MM.1S (cell line): ENCODE results near the gene KLHL3.

Experiments
- DNase-seq: peaks from one replicate; pipeline ENCODE4 v3.0.0-alpha.2; 2015
- H2AFZ ChIP-seq: fragments of 300-600 bp; sonication (generic); 2 replicates; pipeline ENCODE4 v1.6.0; 2016; ENCODE audit warnings: antibody characterized with exemption, low read length
- H3F3A ChIP-seq: fragments of 300-600 bp; sonication (generic); 2 replicates; pipeline ENCODE4 v1.6.1; 2016; ENCODE audit warnings: mild to moderate bottlenecking, antibody characterized with exemption, low read length, moderate library complexity, mixed read lengths; ENCODE audit not compliant: insufficient read depth
- H3K27ac ChIP-seq: fragments of 300-600 bp; sonication (generic); 2 replicates; pipeline ENCODE4 v1.5.1; 2016; ENCODE audit warnings: mild to moderate bottlenecking, low read length
- H3K27me3 ChIP-seq: fragments of 300-600 bp; sonication (generic); replicated peaks from 2 replicates; pipeline ENCODE4 v1.6.0; 2016; ENCODE audit warnings: low read length; ENCODE audit not compliant: insufficient read depth
- H3K36me3 ChIP-seq: fragments of 300-600 bp; sonication (generic); replicated peaks from 2 replicates; pipeline ENCODE4 v1.6.1; 2016; ENCODE audit warnings: mild to moderate bottlenecking, low read length, mixed read lengths; ENCODE audit not compliant: insufficient read depth
- H3K4me1 ChIP-seq: fragments of 300-600 bp; sonication (generic); 2 replicates; pipeline ENCODE4 v1.6.1; 2016; ENCODE audit warnings: low read length, mixed read lengths
- H3K4me2 ChIP-seq: fragments of 300-600 bp; sonication (generic); 2 replicates; pipeline ENCODE4 v1.6.0; 2016; ENCODE audit warnings: low read depth, low read length
- H3K4me3 ChIP-seq: fragments of 300-600 bp; sonication (generic); 2 replicates; pipeline ENCODE4 v1.5.1; 2016; ENCODE audit warnings: low read length, mixed read lengths
- H3K79me2 ChIP-seq: fragments of 300-600 bp; sonication (generic); 2 replicates; pipeline ENCODE4 v1.6.1; 2016; ENCODE audit warnings: mixed run types, low read length, mixed read lengths
- H3K9ac ChIP-seq: fragments of 300-600 bp; sonication (generic); 2 replicates; pipeline ENCODE4 v1.6.1; 2016; ENCODE audit warnings: low read length, mixed read lengths
- H3K9me2 ChIP-seq: fragments of 300-600 bp; sonication (generic); replicated peaks from 2 replicates; pipeline ENCODE4 v1.6.1; 2016; ENCODE audit warnings: mild to moderate bottlenecking, low read length, mixed read lengths; ENCODE audit not compliant: insufficient read depth
- H3K9me3 ChIP-seq: fragments of 300-600 bp; sonication (generic); replicated peaks from 2 replicates; pipeline ENCODE4 v1.6.1; 2016; ENCODE audit warnings: mild to moderate bottlenecking, low read length, mixed read lengths; ENCODE audit not compliant: insufficient read depth
- H4K20me1 ChIP-seq: fragments of 300-600 bp; sonication (generic); 2 replicates; pipeline ENCODE4 v1.6.1; 2016; ENCODE audit warnings: mild to moderate bottlenecking, low read length, moderate library complexity, mixed read lengths; ENCODE audit not compliant: insufficient read depth
- EZH2 ChIP-seq: fragments of 300-600 bp; sonication (generic); optimal IDR thresholded peaks from 2 replicates; pipeline ENCODE3; 2017; ENCODE audit warnings: low read depth, mild to moderate bottlenecking, antibody characterized with exemption, low read length, mixed read lengths
- EZH2phosphoT487 ChIP-seq: fragments of 300-600 bp; sonication (generic); IDR thresholded peaks from 2 replicates; pipeline ENCODE4 v1.6.1; 2018; ENCODE audit warnings: antibody characterized with exemption, low read length
- TF ChIP-seq, protein P1 (sequence below): fragments of 300-600 bp; sonication (generic); IDR thresholded peaks from 2 replicates; pipeline ENCODE4 v1.5.1; 2016; ENCODE audit warnings: antibody characterized with exemption, low read length, mixed read lengths

The KLHL3 gene

DNA sequence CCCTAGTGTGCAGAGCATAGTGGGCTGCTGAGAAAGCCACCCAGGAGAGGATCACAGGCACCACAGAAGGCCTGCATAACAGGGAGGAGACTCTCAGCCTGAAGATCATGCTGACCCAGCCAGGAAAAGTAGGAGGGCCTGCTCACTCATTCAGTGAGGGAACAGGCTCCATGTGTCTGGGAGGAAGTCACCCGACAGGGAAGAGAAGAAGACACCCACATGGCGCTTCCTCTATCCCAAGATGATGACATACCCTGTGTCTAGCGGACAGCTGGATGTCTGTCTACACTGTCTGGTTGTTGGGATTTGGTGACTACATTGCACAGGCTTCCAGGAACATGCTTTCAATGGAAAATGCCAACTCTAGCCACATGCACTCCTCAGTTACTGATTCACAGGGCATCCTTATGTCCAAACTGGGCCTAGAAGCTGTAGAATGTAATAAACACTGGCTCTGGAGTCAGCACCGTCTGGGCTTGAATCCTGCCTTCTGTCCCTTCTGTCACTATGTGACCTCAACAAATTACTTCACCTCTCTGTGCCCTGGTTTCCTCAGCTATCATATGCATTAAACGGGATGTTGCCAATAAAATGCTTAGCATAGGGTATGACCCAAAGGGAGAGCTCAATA, 47.6 kb downstream of the KLHL3 start:
- no peak overlapping the region for H3K9ac ChIP-seq
- H4K20me1 ChIP-seq, result no peaks in the 10 kb centered on the region
- H3K4me1 ChIP-seq, result 0 out of 2 replicates have a peak, but pooled peaks cover 8% of the 10 kb centered on the region
- H3F3A ChIP-seq, result no peaks in the 10 kb centered on the region
- no peak for DNase-seq
- no peaks in the 10 kb centered on the region for H3K36me3 ChIP-seq
- no peaks in the 10 kb centered on the region for H3K9me3 ChIP-seq
- no peak overlapping the region for H3K4me3 ChIP-seq
- TF ChIP-seq, protein P1, sequence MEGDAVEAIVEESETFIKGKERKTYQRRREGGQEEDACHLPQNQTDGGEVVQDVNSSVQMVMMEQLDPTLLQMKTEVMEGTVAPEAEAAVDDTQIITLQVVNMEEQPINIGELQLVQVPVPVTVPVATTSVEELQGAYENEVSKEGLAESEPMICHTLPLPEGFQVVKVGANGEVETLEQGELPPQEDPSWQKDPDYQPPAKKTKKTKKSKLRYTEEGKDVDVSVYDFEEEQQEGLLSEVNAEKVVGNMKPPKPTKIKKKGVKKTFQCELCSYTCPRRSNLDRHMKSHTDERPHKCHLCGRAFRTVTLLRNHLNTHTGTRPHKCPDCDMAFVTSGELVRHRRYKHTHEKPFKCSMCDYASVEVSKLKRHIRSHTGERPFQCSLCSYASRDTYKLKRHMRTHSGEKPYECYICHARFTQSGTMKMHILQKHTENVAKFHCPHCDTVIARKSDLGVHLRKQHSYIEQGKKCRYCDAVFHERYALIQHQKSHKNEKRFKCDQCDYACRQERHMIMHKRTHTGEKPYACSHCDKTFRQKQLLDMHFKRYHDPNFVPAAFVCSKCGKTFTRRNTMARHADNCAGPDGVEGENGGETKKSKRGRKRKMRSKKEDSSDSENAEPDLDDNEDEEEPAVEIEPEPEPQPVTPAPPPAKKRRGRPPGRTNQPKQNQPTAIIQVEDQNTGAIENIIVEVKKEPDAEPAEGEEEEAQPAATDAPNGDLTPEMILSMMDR, result no peak
- TF ChIP-seq EZH2phosphoT487, result no peak
- no peaks in the 10 kb centered on the region for H3K79me2 ChIP-seq
- no peak overlapping the region for H3K4me2 ChIP-seq
- no peak overlapping the region for H2AFZ ChIP-seq
- H3K27ac ChIP-seq, result no peak overlapping the region
- no peaks in the 10 kb centered on the region for H3K27me3 ChIP-seq
- H3K9me2 ChIP-seq, result no peaks in the 10 kb centered on the region

DNA sequence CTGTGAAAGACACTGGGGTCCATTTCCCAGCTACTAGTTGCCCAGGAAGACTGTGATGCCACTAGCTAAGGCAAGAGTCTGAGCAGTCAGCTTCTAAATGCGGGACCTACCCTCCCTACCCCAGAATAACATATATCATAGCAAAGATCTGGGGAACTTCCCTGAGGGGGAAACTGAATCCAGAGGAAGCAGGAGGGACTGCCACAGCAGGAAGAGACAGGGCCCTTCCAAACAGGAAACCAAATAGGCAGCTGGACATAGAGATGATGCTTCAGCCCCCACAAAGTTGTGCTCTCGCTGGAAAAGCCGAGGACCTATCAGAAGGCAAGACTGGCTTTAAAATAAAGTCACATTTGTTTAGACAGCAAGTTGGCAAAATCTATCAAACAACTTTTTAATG, 51.1 kb downstream of the KLHL3 start:
- H3K27ac ChIP-seq, result no peak overlapping the region
- no peak for DNase-seq
- H3K9ac ChIP-seq, result no peak overlapping the region
- no peak overlapping the region for H2AFZ ChIP-seq
- H3K9me3 ChIP-seq, result no peaks in the 10 kb centered on the region
- no peak overlapping the region for H3K4me2 ChIP-seq
- H3F3A ChIP-seq, result no peaks in the 10 kb centered on the region
- 0 out of 2 replicates have a peak, but pooled peaks cover 4% of the 10 kb centered on the region for H3K4me1 ChIP-seq
- no peak for TF ChIP-seq EZH2
- TF ChIP-seq EZH2phosphoT487, result no peak
- TF ChIP-seq, protein P1, result no peak
- no peak overlapping the region for H3K4me3 ChIP-seq
- H3K79me2 ChIP-seq, result no peaks in the 10 kb centered on the region
- no peaks in the 10 kb centered on the region for H3K36me3 ChIP-seq
- no peaks in the 10 kb centered on the region for H4K20me1 ChIP-seq
- H3K27me3 ChIP-seq, result no peaks in the 10 kb centered on the region
- H3K9me2 ChIP-seq, result no peaks in the 10 kb centered on the region

DNA sequence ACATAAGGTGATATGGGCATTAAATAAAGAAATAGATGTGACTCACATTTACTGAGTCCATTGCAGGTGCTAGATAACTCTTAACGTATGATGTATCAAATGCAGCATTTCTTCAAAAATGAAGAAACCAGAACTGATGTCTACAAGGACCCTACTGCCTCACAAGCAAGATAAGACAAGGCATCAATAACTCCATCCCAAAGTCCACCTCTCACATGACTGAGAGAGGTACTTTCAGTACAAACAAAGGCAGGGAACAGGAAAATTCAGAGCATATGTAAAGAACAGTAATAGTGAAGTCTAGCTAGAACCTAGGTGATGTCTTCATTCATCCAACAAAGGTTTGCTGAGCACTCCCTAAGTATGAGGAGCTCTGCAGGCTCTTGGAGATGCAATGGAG, 54.7 kb downstream of the KLHL3 start:
- Histone ChIP-seq H3K4me2 (no peak overlapping the region), H4K20me1 (no peaks in the 10 kb centered on the region), H3K9me2 (no peaks in the 10 kb centered on the region), H3F3A (no peaks in the 10 kb centered on the region), H3K9ac (no peak overlapping the region), H3K27ac (no peak overlapping the region), H2AFZ (no peak overlapping the region), H3K27me3 (no peaks in the 10 kb centered on the region), H3K4me3 (no peak overlapping the region), H3K4me1 (0 out of 2 replicates have a peak, but pooled peaks cover 4% of the 10 kb centered on the region), H3K9me3 (no peaks in the 10 kb centered on the region), H3K36me3 (no peaks in the 10 kb centered on the region), H3K79me2 (no peaks in the 10 kb centered on the region)
- no peak for TF ChIP-seq EZH2
- DNase-seq, result no peak

DNA sequence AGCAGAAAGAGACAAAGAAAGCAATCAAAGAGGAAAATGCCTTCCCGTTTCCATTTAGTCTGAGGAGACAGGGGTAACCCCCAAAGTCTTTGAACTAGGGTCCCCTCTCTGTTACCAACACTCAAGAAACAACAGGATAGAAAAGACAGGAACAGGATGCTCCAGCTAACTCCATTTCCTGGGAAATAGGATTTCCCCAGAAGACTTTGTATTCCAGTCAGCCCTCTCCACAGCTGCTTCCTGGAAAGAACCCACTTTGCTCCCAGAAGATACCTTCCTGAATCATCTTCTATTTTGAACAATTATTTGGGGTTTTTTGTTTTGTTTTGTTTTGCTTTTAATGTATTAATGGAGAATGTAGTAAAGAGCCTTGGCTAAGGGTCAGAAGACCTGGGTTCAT, 56.0 kb downstream of the KLHL3 start:
- no peaks in the 10 kb centered on the region for H3F3A ChIP-seq
- no peaks in the 10 kb centered on the region for H3K36me3 ChIP-seq
- H3K79me2 ChIP-seq, result no peaks in the 10 kb centered on the region
- no peak overlapping the region for H3K27ac ChIP-seq
- 0 out of 2 replicates have a peak, but pooled peaks cover 4% of the 10 kb centered on the region for H3K4me1 ChIP-seq
- no peaks in the 10 kb centered on the region for H3K9me3 ChIP-seq
- no peak overlapping the region for H3K9ac ChIP-seq
- no peak overlapping the region for H3K4me3 ChIP-seq
- no peak overlapping the region for H2AFZ ChIP-seq
- TF ChIP-seq EZH2phosphoT487 (no peak), EZH2 (no peak)
- TF ChIP-seq, protein P1, result no peak
- H3K9me2 ChIP-seq, result no peaks in the 10 kb centered on the region
- no peak overlapping the region for H3K4me2 ChIP-seq
- no peaks in the 10 kb centered on the region for H3K27me3 ChIP-seq
- DNase-seq, result no peak
- H4K20me1 ChIP-seq, result no peaks in the 10 kb centered on the region
